Ovary (tissue), 3 donors: Measurements from ENCODE around the gene FGF4.

Source experiments
- POLR2A ChIP-seq: fragments of 450-650 bp; IDR thresholded peaks from one replicate; pipeline ENCODE4 v1.6.1; 2017; ENCODE audit warnings: antibody characterized with exemption, mild to moderate bottlenecking, moderate library complexity
- TF ChIP-seq, protein P1 (sequence below), 3 donors: fragments of 450-650 bp in 2 of 3; fragments of 200-600 bp in 1 of 3; IDR thresholded peaks; one replicate each; pipeline versions ENCODE4 v1.5.1 to v1.8.0; 2016 to 2022; ENCODE audit warnings: antibody characterized with exemption in 3 of 3, mild to moderate bottlenecking in 1 of 3
- donor health status: DM: no; HTN: no; CAD: no.

GRCh38 chr11:69820441-69820840 lies 45.3 kb upstream of the FGF4 start:
- TF ChIP-seq, protein P1, sequence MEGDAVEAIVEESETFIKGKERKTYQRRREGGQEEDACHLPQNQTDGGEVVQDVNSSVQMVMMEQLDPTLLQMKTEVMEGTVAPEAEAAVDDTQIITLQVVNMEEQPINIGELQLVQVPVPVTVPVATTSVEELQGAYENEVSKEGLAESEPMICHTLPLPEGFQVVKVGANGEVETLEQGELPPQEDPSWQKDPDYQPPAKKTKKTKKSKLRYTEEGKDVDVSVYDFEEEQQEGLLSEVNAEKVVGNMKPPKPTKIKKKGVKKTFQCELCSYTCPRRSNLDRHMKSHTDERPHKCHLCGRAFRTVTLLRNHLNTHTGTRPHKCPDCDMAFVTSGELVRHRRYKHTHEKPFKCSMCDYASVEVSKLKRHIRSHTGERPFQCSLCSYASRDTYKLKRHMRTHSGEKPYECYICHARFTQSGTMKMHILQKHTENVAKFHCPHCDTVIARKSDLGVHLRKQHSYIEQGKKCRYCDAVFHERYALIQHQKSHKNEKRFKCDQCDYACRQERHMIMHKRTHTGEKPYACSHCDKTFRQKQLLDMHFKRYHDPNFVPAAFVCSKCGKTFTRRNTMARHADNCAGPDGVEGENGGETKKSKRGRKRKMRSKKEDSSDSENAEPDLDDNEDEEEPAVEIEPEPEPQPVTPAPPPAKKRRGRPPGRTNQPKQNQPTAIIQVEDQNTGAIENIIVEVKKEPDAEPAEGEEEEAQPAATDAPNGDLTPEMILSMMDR (IDR thresholded peaks at IDR 0.05): no peak
- TF ChIP-seq POLR2A: no peak
